H9 (cell line): ENCODE data around the gene PSMA4. TPM values are rescaled to one million over a fixed set of nuclear protein-coding genes. Genes with fewer than 3 reads are reported as not detected.

Experiments used
- DNase-seq: peaks from one replicate; pipeline ENCODE4 v3.0.0-alpha.2; 2017
- H2AFZ ChIP-seq: one replicate; pipeline ENCODE4 v1.6.1; 2013; ENCODE audit warnings: mild to moderate bottlenecking, low read length, control low read depth, moderate library complexity
- H2AK5ac ChIP-seq: 2 replicates; pipeline ENCODE4 v1.6.1; 2013; ENCODE audit warnings: low read length, control low read depth, mixed read lengths; ENCODE audit not compliant: insufficient read length
- H2BK120ac ChIP-seq: one replicate; pipeline ENCODE4 v1.6.1; 2013; ENCODE audit warnings: low read depth, mild to moderate bottlenecking, low read length, control low read depth, inconsistent platforms; ENCODE audit not compliant: poor library complexity, severe bottlenecking
- H2BK12ac ChIP-seq: 2 replicates; pipeline ENCODE4 v1.6.1; 2013; ENCODE audit warnings: low read length, control low read depth, mixed read lengths, low read depth; ENCODE audit not compliant: insufficient read length
- H2BK15ac ChIP-seq: 2 replicates; pipeline ENCODE4 v1.6.1; 2013; ENCODE audit warnings: low read depth, low read length, control low read depth
- H2BK20ac ChIP-seq: one replicate; pipeline ENCODE4 v1.6.1; 2013; ENCODE audit warnings: low read depth, mild to moderate bottlenecking, low read length, control low read depth, inconsistent platforms; ENCODE audit not compliant: poor library complexity, severe bottlenecking
- H2BK5ac ChIP-seq: 2 replicates; pipeline ENCODE4 v1.6.1; 2013; ENCODE audit warnings: low read length, control low read depth, mixed read lengths; ENCODE audit not compliant: insufficient read length
- H3K14ac ChIP-seq: 2 replicates; pipeline ENCODE4 v1.6.1; 2013; ENCODE audit warnings: low read length, control low read depth; ENCODE audit not compliant: insufficient read depth
- H3K18ac ChIP-seq: 2 replicates; pipeline ENCODE4 v1.6.1; 2013; ENCODE audit warnings: low read depth, mild to moderate bottlenecking, mixed read lengths, low read length, control low read depth; ENCODE audit not compliant: insufficient read length
- H3K23ac ChIP-seq: 2 replicates; pipeline ENCODE4 v1.6.1; 2013; ENCODE audit warnings: low read length, control low read depth, mixed read lengths, low read depth; ENCODE audit not compliant: insufficient read length
- H3K23me2 ChIP-seq: 2 replicates; pipeline ENCODE4 v1.6.1; 2013; ENCODE audit warnings: low read depth, mild to moderate bottlenecking, mixed read lengths, low read length, control low read depth; ENCODE audit not compliant: insufficient read length, poor library complexity, severe bottlenecking
- H3K27ac ChIP-seq: 2 replicates; pipeline ENCODE4 v1.5.1; 2013; ENCODE audit warnings: low read length, control low read depth, mixed read lengths, low read depth; ENCODE audit not compliant: insufficient read length
- H3K27me3 ChIP-seq: 2 replicates; pipeline ENCODE4 v1.6.1; 2013; ENCODE audit warnings: low read length, control low read depth, inconsistent platforms; ENCODE audit not compliant: insufficient read depth
- H3K4ac ChIP-seq: 2 replicates; pipeline ENCODE4 v1.6.1; 2013; ENCODE audit warnings: low read depth, mild to moderate bottlenecking, control low read depth, inconsistent platforms, low read length, moderate library complexity
- H3K4me1 ChIP-seq: 2 replicates; pipeline ENCODE4 v1.6.1; 2013; ENCODE audit warnings: low read length, control low read depth, inconsistent platforms; ENCODE audit not compliant: insufficient read depth
- H3K4me2 ChIP-seq: 2 replicates; pipeline ENCODE4 v1.6.1; 2013; ENCODE audit warnings: low read length, control low read depth, mixed read lengths; ENCODE audit not compliant: insufficient read length, insufficient read depth
- H3K56ac ChIP-seq: 2 replicates; pipeline ENCODE4 v1.6.1; 2013; ENCODE audit warnings: low read depth, mild to moderate bottlenecking, mixed read lengths, low read length, control low read depth; ENCODE audit not compliant: insufficient read length
- H3K79me1 ChIP-seq: 2 replicates; pipeline ENCODE4 v1.6.1; 2013; ENCODE audit warnings: low read depth, mild to moderate bottlenecking, moderate library complexity, low read length, control low read depth, inconsistent platforms; ENCODE audit not compliant: insufficient read depth, poor library complexity, severe bottlenecking
- H3K79me2 ChIP-seq: 2 replicates; pipeline ENCODE4 v1.6.1; 2013; ENCODE audit warnings: low read length, control low read depth, inconsistent platforms; ENCODE audit not compliant: insufficient read depth
- H3K9ac ChIP-seq: 2 replicates; pipeline ENCODE4 v1.6.1; 2013; ENCODE audit warnings: low read length, control low read depth, mixed read lengths; ENCODE audit not compliant: insufficient read length; ENCODE audit errors: extremely low read depth
- H3K9me3 ChIP-seq: one replicate; pipeline ENCODE4 v1.6.1; 2013; ENCODE audit warnings: low read depth, low read length, inconsistent platforms; ENCODE audit not compliant: control insufficient read depth
- H3T11ph ChIP-seq: one replicate; pipeline ENCODE4 v1.6.1; 2013; ENCODE audit warnings: mild to moderate bottlenecking, low read length, control low read depth, inconsistent platforms
- H4K20me1 ChIP-seq: one replicate; pipeline ENCODE4 v1.6.1; 2013; ENCODE audit not compliant: control insufficient read depth, insufficient read length, insufficient read depth
- H4K5ac ChIP-seq: 2 replicates; pipeline ENCODE4 v1.6.1; 2013; ENCODE audit warnings: low read depth, mild to moderate bottlenecking, mixed read lengths, low read length, control low read depth; ENCODE audit not compliant: insufficient read length
- H4K8ac ChIP-seq: replicated peaks from 2 replicates; pipeline ENCODE4 v1.6.1; 2013; ENCODE audit warnings: low read length, control low read depth, mixed read lengths, low read depth; ENCODE audit not compliant: insufficient read length
- H4K91ac ChIP-seq: 2 replicates; pipeline ENCODE4 v1.6.1; 2013; ENCODE audit warnings: low read depth, mild to moderate bottlenecking, moderate library complexity, mixed read lengths, low read length, control low read depth; ENCODE audit not compliant: insufficient read length
- H3K27ac Mint-ChIP-seq, 3 experiments: 2 replicates in 2 of 3; 3 replicates in 1 of 3; pipeline ENCODE4 v1.8.0; 2020 to 2021; ENCODE audit warnings: mixed read lengths in 3 of 3, mild to moderate bottlenecking in 1 of 3, moderate library complexity in 1 of 3
- H3K27me3 Mint-ChIP-seq: 2 replicates; pipeline ENCODE4 v1.8.0; 2021; ENCODE audit warnings: low read depth, mild to moderate bottlenecking, moderate library complexity, mixed read lengths
- H3K36me3 Mint-ChIP-seq, 3 experiments: 2 replicates in 2 of 3; 3 replicates in 1 of 3; pipeline ENCODE4 v1.8.0; 2020 to 2021; ENCODE audit warnings: low read depth in 3 of 3, mixed read lengths in 3 of 3; ENCODE audit not compliant: insufficient read depth in 1 of 3
- H3K4me1 Mint-ChIP-seq, 2 experiments: 2 replicates each; pipeline ENCODE4 v1.8.0; 2020; ENCODE audit warnings: mixed read lengths in 2 of 2
- H3K4me3 Mint-ChIP-seq, 2 experiments: 2 replicates in 1 of 2; 3 replicates in 1 of 2; pipeline ENCODE4 v1.8.0; 2020 to 2021; ENCODE audit warnings: mild to moderate bottlenecking in 2 of 2, mixed read lengths in 2 of 2, moderate library complexity in 1 of 2
- H3K9me3 Mint-ChIP-seq, 2 experiments: 2 replicates in 1 of 2; 3 replicates in 1 of 2; pipeline ENCODE4 v1.8.0; 2020; ENCODE audit warnings: mild to moderate bottlenecking in 2 of 2, mixed read lengths in 2 of 2, moderate library complexity in 1 of 2
- CTCF ChIP-seq: fragments of 200-600 bp; sonication (generic); conservative IDR thresholded peaks from 3 replicates; pipeline ENCODE4 v1.8.0; 2021; ENCODE audit warnings: antibody characterized with exemption, mild to moderate bottlenecking
- WGBS: extraction: QIAGEN DNeasy Blood & Tissue Kit; methylation state at CpG from one replicate; pipeline ENCODE4 v1.1.7; 2013; ENCODE audit warnings: missing lambda C conversion rate, low lambda C conversion rate, mixed read lengths; ENCODE audit not compliant: insufficient read length; ENCODE audit errors: extremely low coverage; 5-methylcytosine and 5-hydroxymethylcytosine counted together
- total RNA-seq: library from RNA; stranded (reverse); gene quantifications from 2 replicates; pipeline ENCODE4 v1.2.1, GENCODE V29; 2021

PSMA4 gene
- total RNA-seq, 1 experiment from 2014 or later: 333 TPM

DNA sequence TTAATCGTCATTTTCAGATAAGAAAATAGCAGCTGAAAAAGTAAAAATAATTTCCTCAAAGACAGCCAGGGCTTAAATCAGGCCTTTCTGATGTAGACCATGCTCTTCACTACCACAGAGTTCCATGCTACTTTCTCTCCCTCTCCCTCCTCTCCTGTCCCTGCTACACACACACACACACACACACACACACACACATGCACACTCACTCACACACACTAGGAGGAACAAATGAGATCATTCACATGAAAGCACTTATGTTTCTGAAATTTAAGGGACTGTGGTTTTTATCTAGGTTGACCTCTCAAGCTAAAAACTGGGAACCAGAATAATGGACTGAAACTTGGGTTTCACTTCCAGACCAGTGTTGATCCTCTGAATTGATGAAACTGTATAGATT lies 4.1 kb upstream of the PSMA4 start:
- Histone ChIP-seq H3K79me1 (no peaks in the 10 kb centered on the region), H4K20me1 (no peaks in the 10 kb centered on the region), H3K14ac (no peak overlapping the region), H3K27me3 (no peaks in the 10 kb centered on the region), H2BK20ac (no peak overlapping the region), H2BK5ac (no peak overlapping the region), H2BK120ac (no peak overlapping the region), H3K18ac (no peak overlapping the region), H3K56ac (no peak overlapping the region), H2BK15ac (no peak overlapping the region), H3T11ph (no peak overlapping the region), H3K27ac (no peak overlapping the region), H4K5ac (no peak overlapping the region), H3K4me2 (no peak overlapping the region), H2AFZ (no peak overlapping the region), H3K9ac (no peak overlapping the region), H2AK5ac (no peak overlapping the region), H3K23ac (no peak overlapping the region), H3K9me3 (no peaks in the 10 kb centered on the region), H4K8ac (no peak overlapping the region), H3K79me2 (peaks cover 2% of the 10 kb centered on the region; the same call in 1 of the 2 replicates), H4K91ac (no peak overlapping the region), H3K23me2 (peaks cover 5% of the 10 kb centered on the region), H2BK12ac (no peak overlapping the region), H3K4ac (no peak overlapping the region), H3K4me1 (no peaks in the 10 kb centered on the region)
- DNase-seq: no peak
- no peaks in the 10 kb centered on the region; a peak in 1 of 7 replicates for H3K36me3 Mint-ChIP-seq
- no peak overlapping the region for H3K4me3 Mint-ChIP-seq
- no CpG with 5 or more reads among the region's 1 CpG for WGBS
- peak overlapping the region in 2 of 3 experiments; percentile 11 to 46; a peak in 2 of 7 replicates for H3K27ac Mint-ChIP-seq
- H3K4me1 Mint-ChIP-seq: peaks cover 0 to 3% of the 10 kb centered on the region in 2 experiments; a peak in 1 of 4 replicates
- H3K9me3 Mint-ChIP-seq: no peaks in the 10 kb centered on the region; a peak in 1 of 5 replicates
- no peaks in the 10 kb centered on the region; the same call in 1 of the 2 replicates for H3K27me3 Mint-ChIP-seq
- TF ChIP-seq CTCF: no peak
